Fibroblast of skin of right quadriceps (primary cell): Measurements from ENCODE around the gene ZC3H12C.

Source experiments
- DNase-seq: peaks from one replicate; pipeline ENCODE4 v3.0.0-alpha.2; 2013

ZC3H12C gene

GRCh38 chr11:110100476-110101240 lies 7.5 kb downstream of the ZC3H12C start:
- DNase-seq: no peak

DNA sequence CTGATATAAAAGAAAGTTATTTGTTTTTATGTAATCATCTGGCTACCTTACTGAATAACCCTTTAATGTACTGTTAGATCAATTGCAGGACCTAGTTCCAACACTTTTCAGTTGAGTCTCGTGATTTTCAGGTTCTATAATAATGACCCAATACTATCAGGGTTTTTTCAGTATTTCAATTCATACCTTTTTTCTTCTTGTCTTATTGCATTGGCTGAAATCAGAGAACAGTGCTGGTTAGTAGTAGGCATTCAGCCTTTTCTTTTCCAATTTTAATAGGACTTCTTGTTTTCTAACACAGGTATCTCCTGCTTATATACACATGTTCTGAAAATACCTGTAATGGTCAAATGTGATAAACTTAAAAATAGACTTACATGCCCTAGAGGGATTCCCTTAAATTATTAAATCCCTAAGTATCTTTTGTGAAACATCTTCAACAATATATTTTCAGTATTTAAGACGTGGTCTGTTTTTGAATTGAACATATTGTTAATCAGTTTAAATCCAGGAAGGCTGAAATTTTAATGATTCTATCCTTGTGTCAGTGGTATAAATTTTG lies 13.6 kb downstream of the ZC3H12C start:
- no peak for DNase-seq

DNA sequence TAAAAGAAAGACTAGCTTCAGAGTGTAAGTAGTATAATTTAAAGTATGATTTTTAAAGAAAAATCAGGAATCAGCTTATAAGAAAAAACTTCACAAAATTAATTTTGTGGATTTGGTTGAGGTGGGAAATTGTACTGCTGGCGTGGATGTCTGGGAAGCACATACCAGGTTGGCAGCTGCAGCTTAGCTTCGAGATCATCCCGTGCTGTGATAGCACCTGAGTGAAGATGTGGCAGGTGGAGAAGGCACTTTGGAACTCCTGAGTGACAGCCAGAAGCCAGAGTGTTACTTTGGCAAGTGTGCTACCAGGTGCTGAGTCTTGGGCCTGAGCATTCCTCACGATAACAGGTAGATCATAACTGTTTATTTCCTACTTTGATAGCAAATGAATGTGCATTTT lies 17.7 kb downstream of the ZC3H12C start:
- no peak for DNase-seq

GRCh38 chr11:110112457-110112856 lies 19.3 kb downstream of the ZC3H12C start:
- no peak for DNase-seq

GRCh38 chr11:110113505-110113904 lies 20.3 kb downstream of the ZC3H12C start:
- DNase-seq: no peak

DNA sequence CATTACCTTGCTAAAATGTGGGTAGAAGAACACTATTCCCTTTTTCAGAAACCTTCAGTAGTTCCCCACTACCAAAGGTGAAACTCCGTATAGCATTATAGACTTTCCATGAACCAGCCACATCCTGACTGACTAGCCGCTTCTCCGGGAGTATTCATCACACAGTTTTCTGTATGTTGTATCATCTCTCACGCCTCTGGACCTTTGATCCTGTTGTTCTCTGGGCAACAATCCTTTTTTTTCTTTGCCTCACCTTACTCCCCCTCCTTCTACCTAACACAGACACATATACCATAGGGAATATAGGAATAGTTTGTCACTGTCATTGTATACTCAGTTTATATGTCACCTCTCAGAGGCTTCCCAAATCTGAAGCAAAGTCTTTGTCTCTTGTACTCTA lies 20.8 kb downstream of the ZC3H12C start:
- no peak for DNase-seq

- no peak for DNase-seq
Observed at GRCh38 chr11:110119317-110119716, 26.1 kb downstream of the ZC3H12C start.

- peak; percentile 82 for DNase-seq
Observed at GRCh38 chr11:110121204-110121603, 28.0 kb downstream of the ZC3H12C start.

DNA sequence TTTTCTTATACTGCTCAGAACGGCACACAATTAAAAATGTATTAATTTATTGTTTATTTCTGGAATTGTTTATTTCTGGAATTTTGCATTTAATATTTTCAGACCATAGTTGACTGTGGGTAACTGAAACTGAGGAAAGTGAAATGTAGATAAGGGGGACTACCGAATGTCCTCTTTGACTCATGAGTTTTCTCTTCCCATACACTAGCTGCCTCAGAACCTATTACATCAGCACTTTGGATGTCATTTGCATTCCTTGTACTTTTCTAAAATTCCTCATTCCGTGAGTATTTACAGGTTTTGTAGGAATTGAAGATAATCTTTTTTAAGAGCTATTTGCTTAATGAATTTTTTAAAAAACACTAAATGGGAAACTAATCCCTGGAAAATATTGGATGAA lies 29.8 kb downstream of the ZC3H12C start:
- peak; percentile 61 for DNase-seq

- no peak for DNase-seq
Observed at GRCh38 chr11:110124605-110125004, 31.4 kb downstream of the ZC3H12C start.

DNA sequence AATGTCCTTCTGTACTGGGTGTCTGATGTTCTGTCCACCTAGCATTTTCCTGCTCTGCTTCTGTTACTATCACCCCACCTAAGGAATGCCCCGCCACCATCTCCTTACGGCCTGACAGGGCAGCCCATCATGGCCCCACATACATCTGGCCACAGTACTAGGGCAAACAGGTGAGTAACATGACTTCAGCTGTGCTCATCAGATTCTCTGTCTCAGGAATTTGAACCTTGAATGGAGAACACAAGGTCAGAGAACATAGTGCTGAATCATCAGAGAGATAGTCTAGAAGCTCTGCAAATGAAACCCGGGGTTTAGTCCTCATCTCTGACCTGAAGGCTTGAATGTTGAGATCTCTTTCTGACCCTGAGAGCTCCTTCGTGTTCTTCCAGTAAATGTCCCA lies 32.4 kb downstream of the ZC3H12C start:
- peak; percentile 28 for DNase-seq

DNA sequence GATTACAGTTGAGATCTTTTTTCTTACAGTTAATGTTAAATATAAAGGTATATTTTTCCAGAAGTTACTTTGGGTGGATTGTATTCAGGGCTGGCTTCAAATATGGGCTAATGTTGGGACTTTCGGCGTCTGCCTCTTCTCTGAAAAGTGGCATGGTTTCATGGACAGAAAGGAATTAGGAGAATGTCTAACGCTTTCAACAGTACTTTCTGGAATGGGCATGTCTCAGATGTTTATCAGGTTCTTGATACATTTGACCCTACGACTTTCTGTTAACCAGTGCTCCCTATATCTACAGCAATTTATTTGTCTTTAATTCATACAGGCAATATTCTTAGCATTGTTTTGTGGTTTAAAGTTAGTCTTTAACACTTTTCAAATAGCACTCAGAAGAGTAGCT lies 33.7 kb downstream of the ZC3H12C start:
- no peak for DNase-seq

DNA sequence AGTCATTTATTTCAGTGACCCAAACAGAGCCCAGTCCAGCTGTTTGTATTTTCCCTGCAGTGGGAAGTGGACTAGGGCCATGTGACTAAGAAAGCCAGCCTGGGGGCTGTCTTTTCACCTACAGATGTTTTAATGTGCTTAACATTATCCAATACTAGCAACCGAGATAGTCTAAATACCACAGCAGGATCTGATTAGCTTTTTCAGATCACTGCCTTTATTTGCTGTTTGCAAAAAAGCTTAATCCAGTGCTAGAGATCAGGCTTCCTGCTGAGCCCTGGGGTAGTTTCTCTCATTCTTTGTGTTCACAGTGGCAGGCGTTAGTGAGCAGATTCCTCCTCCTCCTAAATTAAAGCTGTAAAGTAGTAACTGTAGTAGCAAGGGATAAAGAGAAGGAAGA lies 35.0 kb downstream of the ZC3H12C start:
- peak; percentile 59 for DNase-seq

DNA sequence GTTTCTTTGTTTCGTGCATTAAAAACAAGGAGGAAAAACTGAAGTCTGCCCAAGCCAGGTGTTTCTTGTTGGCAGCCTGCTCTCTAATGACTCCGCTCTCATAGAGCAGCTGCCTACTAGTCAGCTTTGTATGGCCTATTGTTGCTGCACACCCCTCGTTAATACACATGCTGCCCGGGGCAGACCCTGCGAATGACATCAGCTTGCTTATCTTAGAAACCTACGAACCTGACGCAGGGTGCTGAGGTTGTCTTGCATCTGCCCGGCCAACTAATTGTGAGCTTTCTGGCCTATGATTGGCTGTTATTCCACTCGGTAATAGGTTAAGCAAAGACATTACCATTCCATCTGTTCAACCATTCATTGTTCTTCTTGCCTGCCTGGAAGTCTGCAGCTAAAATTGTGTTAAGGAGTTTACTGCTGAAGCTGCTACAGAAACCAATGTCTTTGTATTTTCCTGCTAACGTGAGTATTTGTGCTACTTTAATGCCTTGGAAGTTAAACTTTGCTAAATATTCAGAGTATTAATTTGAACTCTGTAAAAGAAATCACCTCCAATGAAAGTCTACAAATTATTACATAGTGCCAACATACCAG lies 37.5 kb downstream of the ZC3H12C start:
- DNase-seq: no peak

DNA sequence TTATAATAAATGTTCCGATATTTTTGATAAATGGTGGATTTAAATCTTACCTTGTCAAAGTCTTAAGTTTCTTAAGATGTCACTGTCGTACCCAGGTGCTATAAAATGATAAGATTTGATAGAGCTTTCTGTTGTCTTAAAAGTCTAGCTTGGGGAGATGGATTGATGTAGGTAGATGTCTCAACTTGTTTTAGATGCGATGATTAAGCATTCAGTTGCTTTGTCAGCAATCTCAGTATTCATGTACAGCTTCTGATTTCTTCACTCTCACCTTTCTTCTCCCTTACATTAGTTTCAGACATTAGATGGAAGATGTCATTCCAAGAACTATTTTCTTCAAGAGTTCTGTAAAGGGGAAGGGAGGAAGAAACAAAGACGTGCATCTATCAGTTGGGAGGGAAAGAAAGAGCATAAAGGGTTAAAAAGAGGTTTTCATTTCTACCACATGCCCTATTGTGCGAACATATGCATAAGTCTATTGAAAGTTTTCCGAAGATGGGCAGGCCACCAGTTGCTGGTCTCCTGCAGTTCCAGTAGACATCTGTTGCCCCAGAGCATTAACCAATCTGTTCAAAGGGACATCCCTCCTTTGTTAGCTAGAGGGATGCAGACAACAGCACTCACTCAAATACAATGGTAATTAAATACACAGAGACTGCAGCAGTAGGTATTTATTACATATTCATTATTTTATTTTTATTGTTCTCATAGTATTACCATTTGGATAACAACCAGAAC lies 38.4 kb downstream of the ZC3H12C start:
- DNase-seq: no peak

GRCh38 chr11:110133160-110133559 lies 40.0 kb downstream of the ZC3H12C start:
- DNase-seq: no peak

DNA sequence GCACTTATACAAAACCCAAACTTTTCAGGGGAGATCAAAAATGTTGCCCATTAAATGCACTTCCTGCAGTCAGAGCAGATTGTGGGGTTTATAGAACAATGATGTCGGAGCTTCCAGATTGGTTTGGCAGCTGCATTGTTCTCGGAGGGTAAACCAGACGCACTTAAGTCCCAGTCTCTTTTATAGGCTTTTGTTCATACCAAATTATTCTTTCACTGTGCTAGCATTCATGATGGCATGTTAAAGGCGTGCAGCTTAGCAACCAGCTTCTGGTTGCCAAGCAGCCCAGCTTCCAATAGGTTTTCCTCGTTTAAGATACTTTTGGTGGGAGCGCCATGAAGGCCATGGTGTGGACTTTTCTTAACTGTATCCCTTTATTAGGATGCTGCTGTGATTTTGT lies 40.9 kb downstream of the ZC3H12C start:
- no peak for DNase-seq

DNA sequence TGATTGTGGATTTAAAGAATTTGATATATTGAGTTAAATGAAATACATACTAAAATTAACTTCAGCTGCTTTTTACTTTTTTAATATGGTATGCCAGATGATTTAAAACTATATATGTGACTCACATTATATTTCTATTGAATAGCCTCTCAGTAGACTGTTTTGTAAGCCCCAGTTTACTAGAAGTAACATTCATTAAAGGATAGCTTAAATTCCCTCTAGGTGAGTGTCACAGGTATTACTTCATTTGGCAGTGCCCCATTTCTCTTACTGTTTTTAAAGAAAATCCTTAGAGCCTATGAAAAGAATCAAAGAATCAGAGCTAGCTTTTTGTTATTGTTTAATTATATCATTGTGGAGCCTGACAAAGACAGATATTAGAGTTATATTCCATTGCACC lies 48.6 kb downstream of the ZC3H12C start:
- DNase-seq: no peak

- DNase-seq: peak; percentile 84
Observed at GRCh38 chr11:110147962-110148709, 54.9 kb downstream of the ZC3H12C start.

DNA sequence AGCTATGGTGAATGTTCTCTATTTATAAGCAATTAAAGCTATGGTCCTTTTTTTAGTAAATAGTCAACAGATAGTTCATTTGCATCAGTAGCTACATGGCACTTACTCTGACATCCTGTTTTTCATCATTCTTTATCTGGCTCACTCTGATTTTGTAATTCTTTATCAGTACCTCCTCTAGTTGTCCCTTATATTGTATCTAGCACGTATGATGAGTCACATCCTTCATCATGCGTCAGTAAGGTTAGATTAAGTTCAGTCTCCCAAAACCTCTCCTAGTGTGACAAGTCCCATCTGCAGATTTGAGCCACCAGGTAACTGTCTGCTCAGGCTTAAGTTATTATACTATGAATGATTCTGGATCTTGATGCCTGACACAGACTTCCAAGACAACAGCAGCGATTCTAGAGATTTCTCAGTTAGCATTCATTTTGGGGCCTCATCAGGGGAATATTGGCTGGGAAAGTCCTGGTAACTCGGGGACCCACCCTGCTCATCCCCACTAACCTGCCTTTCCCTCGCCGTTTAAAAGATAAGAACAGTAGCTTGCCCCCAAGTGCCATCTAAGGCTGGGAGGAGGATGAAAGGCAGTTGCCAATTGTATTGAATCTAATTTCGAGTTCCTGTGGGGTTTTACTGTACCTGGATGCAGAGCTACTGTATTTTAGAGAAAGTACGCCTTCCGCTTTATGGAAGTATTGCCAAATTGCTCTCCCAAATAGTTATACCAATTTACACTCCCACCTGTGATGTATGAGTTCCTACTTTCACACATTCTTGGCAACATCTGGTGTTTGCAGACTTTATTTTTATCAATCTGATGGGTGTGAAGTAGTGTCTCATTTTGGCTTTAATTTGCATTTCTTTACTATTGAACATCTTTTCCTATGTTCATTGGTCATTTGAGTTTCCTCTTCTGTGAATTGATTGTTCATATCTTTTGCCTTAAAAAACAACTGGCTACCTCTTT lies 55.9 kb downstream of the ZC3H12C start:
- peak; percentile 57 for DNase-seq

DNA sequence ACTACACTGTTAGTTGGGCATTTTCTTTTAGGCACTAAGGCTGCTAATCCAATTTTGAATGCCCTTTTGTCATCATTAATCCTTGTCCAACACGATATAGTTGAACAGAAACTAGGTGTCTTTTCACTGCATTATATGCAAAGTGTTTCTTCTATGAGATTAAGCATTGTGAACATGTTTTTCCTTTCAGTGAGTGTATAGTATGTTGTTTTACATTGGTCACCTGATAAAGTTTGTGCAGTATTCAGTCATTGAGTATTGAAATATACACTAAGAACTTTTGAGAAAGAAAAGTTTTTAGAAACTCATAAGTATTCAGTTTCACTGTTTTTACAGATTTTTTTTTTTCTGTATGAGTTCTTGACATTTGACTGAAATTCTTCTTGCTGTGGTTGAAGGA lies 59.0 kb downstream of the ZC3H12C start:
- DNase-seq: no peak

DNA sequence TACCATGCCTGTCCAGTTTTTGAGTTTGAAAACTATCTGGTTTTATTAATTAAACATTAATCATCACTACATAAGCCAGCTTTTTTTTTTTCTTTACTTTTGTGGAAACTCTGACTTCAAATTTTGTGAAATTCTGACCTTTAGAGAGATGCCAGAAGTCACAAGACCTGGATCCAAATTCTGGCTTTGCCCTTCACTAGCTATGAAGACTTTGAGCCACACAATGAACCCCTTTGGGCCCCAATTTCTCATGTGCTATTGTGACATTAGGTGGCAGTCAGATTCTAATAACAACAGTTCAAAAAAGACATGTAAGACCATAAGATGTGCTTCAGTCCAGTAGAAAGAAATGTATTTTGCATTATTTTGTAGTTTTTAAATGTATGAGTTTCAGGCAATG lies 60.3 kb downstream of the ZC3H12C start:
- no peak for DNase-seq
